K562 (cell line): ENCODE measurements around the gene ST7. TPM values are rescaled to one million over a fixed set of nuclear protein-coding genes. Genes with fewer than 3 reads are reported as not detected.

Source experiments
- L3MBTL2 ChIP-seq: fragments of 450-650 bp; IDR thresholded peaks from 2 replicates; pipeline ENCODE4 v1.6.1; 2016; ENCODE audit warnings: mild to moderate bottlenecking, moderate library complexity
- SNRNP70 ChIP-seq: fragments of 200-400 bp; formaldehyde crosslinking; optimal IDR thresholded peaks from 2 replicates; pipeline ENCODE3; 2017; ENCODE audit warnings: low read depth, low read length
- YY1 ChIP-seq, 3 experiments: IDR thresholded peaks; 2 replicates each; pipeline ENCODE4 v1.6.1; 2011; ENCODE audit warnings: low read length in 2 of 3, mild to moderate bottlenecking in 2 of 3, moderate library complexity in 2 of 3, borderline replicate concordance in 1 of 3, control low read depth in 1 of 3, low read depth in 1 of 3; ENCODE audit not compliant: insufficient read depth in 3 of 3, insufficient replicate concordance in 2 of 3, control insufficient read depth in 1 of 3, insufficient read length in 1 of 3; ENCODE audit errors: extremely low read depth in 1 of 3
- polyA plus RNA-seq, 8 experiments: library from polyadenylated mRNA; depleted of rRNA in 4 of 8; stranded (reverse) in 5 of 8; unstranded in 3 of 8; fragments of >200 nt; fragmentation: Nextera tagmentation in 2 of 8; fragmentation: Illumina TruSeq in 1 of 8; extraction: Ambion mirVana in 2 of 8; extraction: Trizol in 1 of 8; gene quantifications; 2 replicates each; pipeline versions ENCODE4 v1.2.1 to v1.2.3, GENCODE V29; 2011 to 2014; ENCODE audit warnings: inconsistent platforms in 1 of 8, missing spikeins in 1 of 8
- total RNA-seq, 7 experiments: library from RNA; depleted of rRNA in 6 of 7; stranded (reverse); fragments of >200 nt in 6 of 7; fragmentation: Illumina TruSeq in 2 of 7; extraction: Trizol in 2 of 7; gene quantifications; 2 replicates each; pipeline versions ENCODE4 v1.2.1 to v1.2.3, GENCODE V29; 2011 to 2021; ENCODE audit warnings: low replicate concordance in 1 of 7
- TF ChIP-seq, protein P1 (sequence below), 2 experiments: fragments of 450-650 bp; IDR thresholded peaks; 2 replicates each; pipeline ENCODE4 v1.6.1; 2016
- TF ChIP-seq, protein P2 (sequence below): fragments of 250-450 bp; sonication (Bioruptor Pico); IDR thresholded peaks from 2 replicates; pipeline ENCODE4 v1.8.0; 2021; ENCODE audit warnings: mild to moderate bottlenecking, moderate library complexity
- TF ChIP-seq, protein P3 (sequence below): fragments of 200-400 bp; formaldehyde crosslinking; IDR thresholded peaks from 2 replicates; pipeline ENCODE4 v1.6.1; 2017; ENCODE audit warnings: mild to moderate bottlenecking, low read depth, low read length, moderate library complexity
- TF ChIP-seq, protein P4 (sequence below): fragments of 250-450 bp; sonication (Bioruptor Pico); IDR thresholded peaks from 2 replicates; pipeline ENCODE4 v1.5.0; 2022; ENCODE audit warnings: mild to moderate bottlenecking

Gene ST7
- total and polyA plus RNA-seq, 9 of the 15 experiments (the other 6 are each of a cell fraction or from before 2014, with no cell fraction given): 23.9 to 56.3 (median 36.9) TPM

DNA sequence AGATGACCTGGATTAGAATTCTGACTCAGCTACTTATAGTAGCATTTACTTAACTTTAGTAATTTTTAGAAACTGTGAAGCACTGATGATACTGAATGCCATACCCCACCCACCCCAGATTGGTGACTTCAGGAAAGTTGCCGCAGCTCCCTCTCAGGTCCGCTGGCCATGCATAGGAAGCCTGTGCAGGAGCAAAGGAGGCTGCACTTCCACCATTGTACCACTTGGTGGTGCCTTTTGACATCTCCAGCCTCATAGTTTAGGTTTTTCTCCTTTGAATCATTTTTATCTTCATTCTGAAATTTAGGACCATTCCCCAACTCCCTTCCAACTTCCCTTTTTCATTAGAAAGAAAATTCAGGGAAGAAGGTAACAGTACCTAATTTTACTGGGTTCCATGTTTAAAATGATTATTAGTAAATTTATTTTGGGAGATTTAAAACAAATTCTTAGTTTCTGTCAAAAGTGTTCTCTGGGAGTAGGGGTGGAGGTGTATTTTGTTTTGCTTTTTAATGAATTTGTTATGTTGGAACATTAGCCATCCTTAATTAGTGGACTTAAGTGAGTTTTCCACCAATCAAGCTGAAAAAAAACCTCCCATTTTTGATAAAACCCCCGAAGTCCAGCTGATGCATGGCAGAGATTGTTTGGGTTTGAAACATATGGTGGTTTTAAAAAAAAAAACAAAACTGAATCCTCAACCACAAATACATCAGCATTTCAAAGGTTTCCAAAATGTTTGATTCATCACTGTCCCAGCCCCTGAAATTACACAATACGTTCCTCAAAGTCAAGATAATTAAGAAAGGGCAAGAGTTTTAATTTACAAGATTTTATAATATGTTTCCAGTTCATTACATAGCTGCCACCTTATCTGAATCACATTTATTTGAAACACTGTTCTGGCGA lies 259.9 kb downstream of the ST7 start (continued):
- TF ChIP-seq YY1 (IDR thresholded peaks at IDR 0.05; ENCODE audit: borderline replicate concordance in 1 of 3, control insufficient read depth in 1 of 3, extremely low read depth in 1 of 3, insufficient read depth in 3 of 3, insufficient read length in 1 of 3, insufficient replicate concordance in 2 of 3, low read depth in 1 of 3, low read length in 2 of 3) (peak in 1 of 3 experiments; percentile 35), L3MBTL2 (no peak), SNRNP70 (no peak)
- TF ChIP-seq, protein P1, sequence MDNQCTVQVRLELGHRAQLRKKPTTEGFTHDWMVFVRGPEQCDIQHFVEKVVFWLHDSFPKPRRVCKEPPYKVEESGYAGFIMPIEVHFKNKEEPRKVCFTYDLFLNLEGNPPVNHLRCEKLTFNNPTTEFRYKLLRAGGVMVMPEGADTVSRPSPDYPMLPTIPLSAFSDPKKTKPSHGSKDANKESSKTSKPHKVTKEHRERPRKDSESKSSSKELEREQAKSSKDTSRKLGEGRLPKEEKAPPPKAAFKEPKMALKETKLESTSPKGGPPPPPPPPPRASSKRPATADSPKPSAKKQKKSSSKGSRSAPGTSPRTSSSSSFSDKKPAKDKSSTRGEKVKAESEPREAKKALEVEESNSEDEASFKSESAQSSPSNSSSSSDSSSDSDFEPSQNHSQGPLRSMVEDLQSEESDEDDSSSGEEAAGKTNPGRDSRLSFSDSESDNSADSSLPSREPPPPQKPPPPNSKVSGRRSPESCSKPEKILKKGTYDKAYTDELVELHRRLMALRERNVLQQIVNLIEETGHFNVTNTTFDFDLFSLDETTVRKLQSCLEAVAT (IDR thresholded peaks at IDR 0.05): peak in 1 of 2 experiments; percentile 80; a peak in 1 of 4 replicates
- TF ChIP-seq, protein P2, sequence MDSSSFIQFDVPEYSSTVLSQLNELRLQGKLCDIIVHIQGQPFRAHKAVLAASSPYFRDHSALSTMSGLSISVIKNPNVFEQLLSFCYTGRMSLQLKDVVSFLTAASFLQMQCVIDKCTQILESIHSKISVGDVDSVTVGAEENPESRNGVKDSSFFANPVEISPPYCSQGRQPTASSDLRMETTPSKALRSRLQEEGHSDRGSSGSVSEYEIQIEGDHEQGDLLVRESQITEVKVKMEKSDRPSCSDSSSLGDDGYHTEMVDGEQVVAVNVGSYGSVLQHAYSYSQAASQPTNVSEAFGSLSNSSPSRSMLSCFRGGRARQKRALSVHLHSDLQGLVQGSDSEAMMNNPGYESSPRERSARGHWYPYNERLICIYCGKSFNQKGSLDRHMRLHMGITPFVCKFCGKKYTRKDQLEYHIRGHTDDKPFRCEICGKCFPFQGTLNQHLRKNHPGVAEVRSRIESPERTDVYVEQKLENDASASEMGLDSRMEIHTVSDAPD (CRISPR knock-in tag): no peak
- TF ChIP-seq, protein P3, sequence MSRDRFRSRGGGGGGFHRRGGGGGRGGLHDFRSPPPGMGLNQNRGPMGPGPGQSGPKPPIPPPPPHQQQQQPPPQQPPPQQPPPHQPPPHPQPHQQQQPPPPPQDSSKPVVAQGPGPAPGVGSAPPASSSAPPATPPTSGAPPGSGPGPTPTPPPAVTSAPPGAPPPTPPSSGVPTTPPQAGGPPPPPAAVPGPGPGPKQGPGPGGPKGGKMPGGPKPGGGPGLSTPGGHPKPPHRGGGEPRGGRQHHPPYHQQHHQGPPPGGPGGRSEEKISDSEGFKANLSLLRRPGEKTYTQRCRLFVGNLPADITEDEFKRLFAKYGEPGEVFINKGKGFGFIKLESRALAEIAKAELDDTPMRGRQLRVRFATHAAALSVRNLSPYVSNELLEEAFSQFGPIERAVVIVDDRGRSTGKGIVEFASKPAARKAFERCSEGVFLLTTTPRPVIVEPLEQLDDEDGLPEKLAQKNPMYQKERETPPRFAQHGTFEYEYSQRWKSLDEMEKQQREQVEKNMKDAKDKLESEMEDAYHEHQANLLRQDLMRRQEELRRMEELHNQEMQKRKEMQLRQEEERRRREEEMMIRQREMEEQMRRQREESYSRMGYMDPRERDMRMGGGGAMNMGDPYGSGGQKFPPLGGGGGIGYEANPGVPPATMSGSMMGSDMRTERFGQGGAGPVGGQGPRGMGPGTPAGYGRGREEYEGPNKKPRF: no peak
- TF ChIP-seq, protein P4, sequence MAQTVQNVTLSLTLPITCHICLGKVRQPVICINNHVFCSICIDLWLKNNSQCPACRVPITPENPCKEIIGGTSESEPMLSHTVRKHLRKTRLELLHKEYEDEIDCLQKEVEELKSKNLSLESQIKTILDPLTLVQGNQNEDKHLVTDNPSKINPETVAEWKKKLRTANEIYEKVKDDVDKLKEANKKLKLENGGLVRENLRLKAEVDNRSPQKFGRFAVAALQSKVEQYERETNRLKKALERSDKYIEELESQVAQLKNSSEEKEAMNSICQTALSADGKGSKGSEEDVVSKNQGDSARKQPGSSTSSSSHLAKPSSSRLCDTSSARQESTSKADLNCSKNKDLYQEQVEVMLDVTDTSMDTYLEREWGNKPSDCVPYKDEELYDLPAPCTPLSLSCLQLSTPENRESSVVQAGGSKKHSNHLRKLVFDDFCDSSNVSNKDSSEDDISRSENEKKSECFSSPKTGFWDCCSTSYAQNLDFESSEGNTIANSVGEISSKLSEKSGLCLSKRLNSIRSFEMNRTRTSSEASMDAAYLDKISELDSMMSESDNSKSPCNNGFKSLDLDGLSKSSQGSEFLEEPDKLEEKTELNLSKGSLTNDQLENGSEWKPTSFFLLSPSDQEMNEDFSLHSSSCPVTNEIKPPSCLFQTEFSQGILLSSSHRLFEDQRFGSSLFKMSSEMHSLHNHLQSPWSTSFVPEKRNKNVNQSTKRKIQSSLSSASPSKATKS (CRISPR knock-in tag): no peak
